ENCODE data around the gene B3GAT1. TPM values are rescaled to one million over a fixed set of nuclear protein-coding genes. Genes with fewer than 3 reads are reported as not detected.

B3GAT1 gene
- total RNA-seq, 3 donors from 2014 or later (not counting 1 experiment from before 2014, with no cell fraction given): 41.3 to 78.4 (median 65.1) TPM

DNA sequence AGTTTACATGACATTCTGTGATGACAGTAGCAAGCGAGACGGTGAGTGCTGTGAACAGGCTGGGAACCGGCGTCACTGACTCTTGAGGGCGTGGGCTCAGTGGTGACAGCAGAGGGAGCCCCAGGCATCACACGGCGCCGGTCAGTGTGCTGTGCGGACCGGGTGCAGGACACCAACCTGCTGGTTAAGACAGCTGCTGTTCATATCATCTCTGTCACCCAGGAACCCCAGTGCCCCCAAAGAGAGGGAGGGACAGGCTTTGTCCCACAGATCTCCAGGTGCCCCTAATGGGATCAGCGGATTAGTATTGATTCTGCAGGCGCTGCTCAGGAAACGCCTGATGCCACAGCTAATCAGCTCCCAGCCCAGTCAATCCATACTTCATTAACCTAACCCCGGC, 18.4 kb downstream of the B3GAT1 start:
- Histone ChIP-seq H3K27ac (ENCODE audit: low read length) (no peak overlapping the region), H3K4me1 (ENCODE audit: control insufficient read depth, insufficient read depth, low read length) (peaks cover 26% of the 10 kb centered on the region), H3K36me3 (ENCODE audit: control insufficient read depth, insufficient read depth, low read length) (no peaks in the 10 kb centered on the region), H3K4me3 (ENCODE audit: low read length) (no peak overlapping the region), H3K27me3 (ENCODE audit: control insufficient read depth, insufficient read depth, low read length) (no peaks in the 10 kb centered on the region), H3K9me3 (ENCODE audit: control insufficient read depth, insufficient read depth, low read length) (peaks cover 1% of the 10 kb centered on the region)
- no peaks in the 10 kb centered on the region for H3K9me3 Mint-ChIP-seq
- no peak overlapping the region for H3K4me3 Mint-ChIP-seq
- 54% methylated on average over 14 of the region's 14 CpGs for WGBS (ENCODE audit: insufficient coverage)
- H3K4me1 Mint-ChIP-seq: peaks cover 51 to 60% of the 10 kb centered on the region in 2 donors
- TF ChIP-seq CTCF (IDR thresholded peaks at IDR 0.05): no peak
- H3K27me3 Mint-ChIP-seq (ENCODE audit: low read depth in 2 of 2): peaks cover 0 to 3% of the 10 kb centered on the region in 2 donors
- ATAC-seq (peak in 2 of 3 donors; percentile 48 to 73), DNase-seq (no peak)
- no peaks in the 10 kb centered on the region for H3K36me3 Mint-ChIP-seq
- H3K27ac Mint-ChIP-seq: peak overlapping the region in 1 of 2 donors; percentile 14
- intact Hi-C loops (cut with micrococcal nuclease): no loop called here

DNA sequence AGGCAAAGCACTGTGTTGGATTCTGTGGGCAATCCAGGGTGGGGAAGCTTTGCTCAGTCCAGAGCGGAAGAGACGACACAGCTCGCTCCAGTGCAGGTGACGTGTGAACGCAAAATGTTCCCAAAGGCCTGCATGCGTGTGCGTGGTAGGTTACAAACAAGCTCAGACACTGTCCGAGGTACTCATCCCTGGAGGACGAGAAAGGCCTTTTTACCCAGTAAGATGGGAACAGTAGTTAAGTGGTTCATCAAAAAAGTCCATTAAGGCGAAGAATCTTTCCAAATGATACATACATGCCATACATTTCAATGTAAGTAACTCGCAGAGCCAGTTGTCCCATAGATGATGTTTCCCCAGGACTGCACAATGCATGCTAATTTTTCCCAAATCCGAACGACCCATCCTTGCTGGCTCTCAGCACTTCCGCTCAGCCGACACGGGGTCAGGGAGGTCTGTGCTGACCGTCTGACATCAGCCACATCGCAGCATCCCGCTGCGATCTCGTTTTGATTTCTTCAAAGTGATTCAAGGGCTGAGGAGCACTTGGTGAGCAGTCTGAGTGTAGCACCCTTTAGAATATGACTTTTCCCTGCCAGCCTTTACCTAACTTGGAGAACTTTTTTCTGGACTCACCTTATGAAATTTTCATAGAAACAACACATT, 19.0 kb downstream of the B3GAT1 start:
- intact Hi-C loops (cut with micrococcal nuclease): no loop called here
- H3K9me3 Mint-ChIP-seq: no peaks in the 10 kb centered on the region
- DNase-seq (no peak), ATAC-seq (no peak)
- no peaks in the 10 kb centered on the region for H3K36me3 Mint-ChIP-seq
- peaks cover 0 to 3% of the 10 kb centered on the region in 2 donors for H3K27me3 Mint-ChIP-seq (ENCODE audit: low read depth in 2 of 2)
- WGBS (ENCODE audit: insufficient coverage): 93% methylated on average over 21 of the region's 21 CpGs
- peaks cover 54 to 66% of the 10 kb centered on the region in 2 donors for H3K4me1 Mint-ChIP-seq
- H3K4me3 Mint-ChIP-seq: no peak overlapping the region
- H3K27me3 ChIP-seq (ENCODE audit: control insufficient read depth, insufficient read depth, low read length): no peaks in the 10 kb centered on the region
- H3K27ac Mint-ChIP-seq: peak overlapping the region in 1 of 2 donors; percentile 14
- peaks cover 29% of the 10 kb centered on the region for H3K4me1 ChIP-seq (ENCODE audit: control insufficient read depth, insufficient read depth, low read length)
- H3K27ac ChIP-seq (ENCODE audit: low read length): no peak overlapping the region
- TF ChIP-seq CTCF (IDR thresholded peaks at IDR 0.05): no peak
- peaks cover 3% of the 10 kb centered on the region for H3K9me3 ChIP-seq (ENCODE audit: control insufficient read depth, insufficient read depth, low read length)
- H3K36me3 ChIP-seq (ENCODE audit: control insufficient read depth, insufficient read depth, low read length): no peaks in the 10 kb centered on the region
- H3K4me3 ChIP-seq (ENCODE audit: low read length): no peak overlapping the region

- DNase-seq: no peak
- intact Hi-C loops (cut with micrococcal nuclease): no loop called here
- H3K27ac Mint-ChIP-seq: peak overlapping the region in 1 of 2 donors; percentile 64
- H3K27me3 Mint-ChIP-seq (ENCODE audit: low read depth in 2 of 2): peaks cover 0 to 3% of the 10 kb centered on the region in 2 donors
- no peaks in the 10 kb centered on the region for H3K9me3 Mint-ChIP-seq
- no peak for TF ChIP-seq CTCF (IDR thresholded peaks at IDR 0.05)
- peaks cover 63 to 71% of the 10 kb centered on the region in 2 donors for H3K4me1 Mint-ChIP-seq
- no peak for ATAC-seq
- H3K27ac ChIP-seq (ENCODE audit: low read length): no peak overlapping the region
- 85% methylated on average over 13 of the region's 13 CpGs for WGBS (ENCODE audit: insufficient coverage)
- H3K4me3 Mint-ChIP-seq: no peak overlapping the region
- peaks cover 43% of the 10 kb centered on the region for H3K4me1 ChIP-seq (ENCODE audit: control insufficient read depth, insufficient read depth, low read length)
- no peaks in the 10 kb centered on the region for H3K36me3 Mint-ChIP-seq
- H3K27me3 ChIP-seq (ENCODE audit: control insufficient read depth, insufficient read depth, low read length): no peaks in the 10 kb centered on the region
- peaks cover 3% of the 10 kb centered on the region for H3K9me3 ChIP-seq (ENCODE audit: control insufficient read depth, insufficient read depth, low read length)
- no peak overlapping the region for H3K4me3 ChIP-seq (ENCODE audit: low read length)
- no peaks in the 10 kb centered on the region for H3K36me3 ChIP-seq (ENCODE audit: control insufficient read depth, insufficient read depth, low read length)
Measured at GRCh38 chr11:134391656-134392055, 20.4 kb downstream of the B3GAT1 start.

Data from natural killer cell (primary cell).